Measurements from ENCODE around the gene FYN.

Gene FYN

DNA sequence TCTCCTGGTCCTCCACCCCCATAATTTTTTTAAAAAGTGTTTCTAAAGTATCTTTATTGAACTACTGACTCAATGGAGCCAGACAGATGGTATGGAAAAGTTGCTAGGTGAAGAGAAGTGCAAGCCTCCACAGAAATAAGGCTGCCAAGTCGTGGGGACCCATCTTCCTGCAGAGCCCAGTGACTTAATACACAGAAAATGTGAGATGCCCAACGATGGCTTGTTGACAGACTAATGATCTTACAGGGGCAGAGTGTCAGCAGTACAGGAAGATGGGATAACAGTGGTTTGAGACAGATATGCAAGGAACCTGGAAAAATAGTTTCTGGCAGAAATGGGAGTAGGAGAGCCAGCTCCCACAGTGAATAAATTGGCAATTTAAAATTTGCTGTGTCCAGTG lies 43.3 kb downstream of the FYN start:
- no peak for DNase-seq

- DNase-seq, result no peak
Measured at GRCh38 chr6:111829581-111829980, 43.7 kb downstream of the FYN start.

- no peak for DNase-seq
Measured at GRCh38 chr6:111828809-111829208, 44.4 kb downstream of the FYN start.

- no peak for DNase-seq
Measured at GRCh38 chr6:111825439-111826086, 47.7 kb downstream of the FYN start.

DNA sequence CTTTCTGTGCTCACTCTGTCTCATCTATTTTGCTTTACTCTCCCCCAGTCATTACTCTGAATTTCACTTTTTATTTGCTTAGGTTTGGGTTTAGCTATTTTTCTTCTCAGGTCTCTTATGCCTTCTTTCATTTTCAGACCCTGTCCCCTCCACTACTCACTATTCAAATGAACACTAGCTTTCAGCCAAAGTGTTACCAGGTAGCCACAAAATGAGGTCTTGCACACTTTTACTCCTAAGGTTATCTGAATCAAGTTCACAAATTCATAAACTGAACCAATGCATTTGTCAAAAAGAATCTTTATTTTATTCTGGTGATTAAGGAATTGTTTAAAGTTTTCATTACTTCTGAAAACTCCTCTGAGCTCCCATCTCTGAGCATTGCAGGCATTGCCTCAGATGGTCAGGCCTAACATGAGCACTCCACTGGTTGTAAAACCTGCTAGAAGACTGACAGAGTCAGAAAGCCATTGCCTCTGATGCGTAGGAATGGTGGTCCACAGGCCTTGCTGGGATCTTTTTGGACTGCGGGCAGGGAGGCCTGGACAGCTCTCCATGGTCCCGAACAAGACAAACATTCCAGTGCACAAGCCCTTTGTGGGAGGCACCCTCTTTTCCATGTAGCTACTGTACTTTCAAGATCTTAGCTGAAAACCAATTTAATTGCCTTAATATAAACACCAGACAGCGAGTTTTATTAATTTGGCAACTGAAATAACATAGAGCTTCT lies 48.5 kb downstream of the FYN start:
- no peak for DNase-seq

DNA sequence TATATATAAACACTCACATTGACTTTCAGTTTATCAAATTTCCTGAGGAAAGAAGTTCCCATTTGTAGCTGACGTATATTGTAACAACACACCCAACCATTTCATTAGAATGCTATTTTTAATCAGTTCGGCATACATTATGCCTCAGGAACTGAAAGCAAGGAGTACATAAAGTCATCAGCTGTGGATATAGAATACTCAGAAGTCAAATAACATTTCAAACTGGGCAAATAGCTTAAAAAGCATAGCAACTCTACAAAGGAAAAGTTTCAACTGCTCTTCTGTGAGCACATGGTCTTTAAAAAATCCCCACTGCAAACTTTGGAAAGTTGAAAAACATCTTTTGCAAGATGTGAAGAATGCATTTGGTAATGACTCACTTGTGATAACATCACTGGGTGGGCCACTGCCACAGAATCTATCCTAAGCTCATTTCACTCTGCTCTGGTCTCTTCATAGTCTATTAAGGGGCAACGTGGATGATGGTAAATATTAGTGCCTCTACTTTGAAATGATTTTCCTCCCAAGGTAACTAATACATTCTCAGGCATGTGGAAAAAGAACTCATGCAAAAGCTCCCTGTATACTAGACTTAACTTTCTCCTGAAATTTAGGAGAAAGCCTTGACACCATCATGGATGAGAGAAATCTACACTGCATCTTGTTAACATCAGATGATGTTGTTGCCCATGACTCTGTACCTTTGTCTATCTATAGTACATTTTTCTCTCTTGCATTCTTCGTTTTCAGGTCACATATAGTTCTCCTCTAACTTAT lies 49.2 kb downstream of the FYN start:
- peak; percentile 41 for DNase-seq

- DNase-seq, result no peak
Measured at GRCh38 chr6:111823012-111823411, 50.2 kb downstream of the FYN start.

GRCh38 chr6:111819458-111819857 lies 53.8 kb downstream of the FYN start:
- DNase-seq, result no peak

- DNase-seq, result no peak
Measured at GRCh38 chr6:111818539-111819226, 54.6 kb downstream of the FYN start.

DNA sequence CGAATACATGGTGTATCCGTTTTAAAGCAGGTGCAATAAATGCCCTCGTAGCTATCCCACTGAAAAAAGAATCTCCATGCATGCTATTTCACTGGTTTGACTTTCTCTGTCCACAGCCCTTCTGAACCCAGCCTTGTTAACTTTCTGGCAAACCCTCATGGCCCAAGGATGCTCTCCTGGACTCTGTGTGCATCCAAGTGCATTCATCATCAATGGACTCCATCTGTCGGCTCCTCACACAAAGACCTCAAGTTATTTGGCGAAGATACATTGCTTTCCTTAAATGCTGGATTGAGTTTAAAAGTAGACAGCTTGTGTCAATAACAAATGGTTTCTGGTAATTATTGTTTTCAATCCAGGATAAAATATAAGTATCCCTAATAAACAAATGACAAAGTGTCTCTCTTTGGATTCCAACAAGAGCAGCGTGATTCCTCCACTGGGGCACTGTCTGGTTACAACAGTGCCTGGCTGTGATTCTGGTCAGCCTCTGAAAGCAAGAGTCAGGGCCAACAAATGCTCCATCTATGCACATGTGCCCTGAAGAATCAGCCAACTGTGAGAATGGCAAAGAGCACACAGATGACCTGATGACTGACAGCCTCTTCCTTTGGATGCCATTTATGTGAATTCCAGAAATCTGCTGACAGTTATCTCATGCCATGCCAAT lies 55.7 kb downstream of the FYN start:
- DNase-seq, result no peak

DNA sequence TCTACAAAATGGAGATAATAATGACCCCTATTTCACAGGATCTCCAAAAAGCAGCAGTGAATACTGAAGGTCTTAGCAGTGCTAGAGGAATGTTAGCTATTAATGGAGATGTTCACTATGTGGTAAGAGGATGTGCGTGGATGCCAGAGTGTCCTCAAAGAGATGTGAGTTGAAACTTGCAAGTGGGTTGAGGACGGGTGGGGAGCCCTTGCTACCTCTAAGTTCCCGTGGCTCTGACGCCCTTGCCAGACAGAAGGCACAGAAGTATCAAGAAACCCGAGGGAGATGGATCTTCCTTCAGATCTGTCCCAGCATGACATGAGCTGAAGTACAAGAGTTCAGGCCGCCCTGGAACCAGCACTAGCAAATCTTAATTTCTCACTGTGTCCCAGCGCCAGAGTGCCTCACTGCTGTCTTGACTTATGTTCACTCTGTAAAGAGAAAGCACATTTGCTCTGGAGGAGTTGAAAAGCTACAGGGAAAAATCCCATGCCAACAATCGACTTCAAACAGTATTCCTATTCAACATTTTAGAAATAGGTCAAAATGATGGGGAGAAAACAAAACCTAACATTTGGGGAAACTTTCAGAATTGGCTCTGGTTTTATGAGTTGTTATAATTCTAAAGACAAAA lies 59.5 kb downstream of the FYN start:
- DNase-seq, result no peak

GRCh38 chr6:111813237-111813636 lies 60.0 kb downstream of the FYN start:
- no peak for DNase-seq

DNA sequence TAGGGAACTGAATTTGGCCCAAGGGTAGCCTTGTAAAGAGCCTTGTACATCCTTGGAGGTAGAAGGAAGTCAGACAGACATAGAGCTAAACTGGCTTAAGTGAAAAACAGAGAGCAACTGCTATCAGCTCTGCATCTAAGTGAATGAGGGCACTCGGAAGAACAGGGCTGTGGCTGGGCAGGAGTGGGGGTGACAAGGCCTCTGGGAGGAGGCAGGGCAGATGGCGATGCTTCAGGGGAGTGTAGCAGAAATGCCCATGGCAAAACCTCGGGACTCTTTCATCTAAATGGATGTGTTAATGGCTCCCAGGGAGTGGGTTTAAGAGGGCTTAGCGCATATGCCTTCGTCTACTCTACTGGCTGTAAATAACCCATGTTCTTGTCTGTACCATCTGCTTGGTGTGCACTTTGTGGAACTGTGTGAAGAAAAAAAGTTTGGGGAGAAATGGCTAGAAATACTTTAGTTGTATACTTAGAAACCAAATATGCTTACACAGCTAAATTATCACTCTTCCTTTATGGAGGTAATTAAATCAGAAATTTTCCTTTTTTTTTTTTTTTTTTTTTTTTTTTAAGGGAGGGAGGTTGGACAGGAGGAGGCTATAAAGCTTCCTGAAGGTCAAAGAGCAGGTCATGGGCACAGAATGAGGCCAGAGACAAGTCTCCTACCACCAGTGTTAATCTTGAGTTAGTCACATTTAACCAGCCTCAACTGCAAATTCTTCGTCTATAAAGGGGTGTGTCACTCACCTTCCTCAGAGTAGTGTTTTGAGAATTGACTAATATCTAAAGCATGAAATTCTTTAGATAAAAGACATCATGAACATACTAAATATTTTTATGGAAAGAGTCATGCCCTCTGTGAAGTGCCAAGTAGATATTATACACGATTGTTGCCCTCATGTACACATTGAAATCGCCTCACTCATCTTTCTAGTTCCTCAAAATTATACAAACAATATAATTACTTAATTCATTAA lies 60.9 kb downstream of the FYN start:
- DNase-seq, result no peak

DNA sequence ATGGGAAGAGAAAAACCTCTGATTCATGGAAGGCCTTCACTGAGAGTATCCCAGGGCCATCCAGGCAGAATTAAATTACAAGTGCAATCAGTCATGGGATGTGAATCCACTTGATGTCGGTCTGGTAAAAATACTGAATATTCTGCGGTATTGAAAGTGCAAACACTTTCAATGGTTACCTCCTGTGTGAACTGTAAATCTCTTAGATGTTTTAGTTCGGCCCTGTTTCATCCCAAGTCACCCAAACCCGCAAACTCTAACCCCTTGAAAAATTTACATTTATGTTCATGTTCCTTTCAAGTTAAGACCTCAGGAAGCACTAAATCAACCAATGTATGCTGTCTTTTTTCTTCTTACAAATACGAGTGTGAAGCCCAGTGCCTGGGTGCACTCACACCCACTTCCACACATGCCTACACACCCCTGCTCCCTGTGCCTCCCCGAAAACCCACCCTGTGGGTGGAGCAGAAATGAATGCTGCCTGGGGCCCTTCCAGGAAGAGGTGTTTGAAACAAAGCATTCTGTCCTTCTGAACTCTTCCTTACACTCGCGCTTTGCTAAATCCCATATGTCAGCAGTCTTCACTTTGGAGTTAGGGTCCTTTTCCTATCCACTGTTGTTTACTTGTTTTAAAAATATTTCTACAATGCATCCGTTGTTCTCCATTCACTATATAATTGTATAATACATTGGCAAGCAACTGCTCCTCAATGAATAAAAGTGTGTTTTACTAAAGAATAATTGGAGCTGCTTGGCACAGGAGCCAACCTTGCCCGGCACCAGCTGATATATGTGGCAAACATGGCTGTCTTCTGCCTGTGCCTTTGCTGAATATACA lies 62.7 kb downstream of the FYN start:
- DNase-seq, result no peak

DNA sequence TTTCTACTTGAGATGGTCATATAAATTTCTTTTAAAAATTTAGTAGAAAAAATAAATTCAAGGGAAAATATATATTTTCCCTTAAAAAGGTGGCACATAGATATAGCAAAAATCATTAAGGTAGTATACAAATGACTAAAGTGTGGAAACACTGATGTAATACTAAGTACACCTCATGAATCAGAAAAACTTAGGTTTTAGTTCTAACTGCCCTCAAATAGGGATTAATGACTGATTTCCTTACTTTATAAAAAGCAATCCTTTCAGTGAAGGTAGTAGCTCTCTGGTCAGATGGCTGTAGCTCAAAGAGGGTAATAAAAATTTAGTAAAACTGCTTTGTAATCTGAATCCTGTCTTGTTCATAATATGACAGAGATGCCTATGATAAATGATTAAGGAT lies 63.5 kb downstream of the FYN start:
- DNase-seq, result no peak

DNA sequence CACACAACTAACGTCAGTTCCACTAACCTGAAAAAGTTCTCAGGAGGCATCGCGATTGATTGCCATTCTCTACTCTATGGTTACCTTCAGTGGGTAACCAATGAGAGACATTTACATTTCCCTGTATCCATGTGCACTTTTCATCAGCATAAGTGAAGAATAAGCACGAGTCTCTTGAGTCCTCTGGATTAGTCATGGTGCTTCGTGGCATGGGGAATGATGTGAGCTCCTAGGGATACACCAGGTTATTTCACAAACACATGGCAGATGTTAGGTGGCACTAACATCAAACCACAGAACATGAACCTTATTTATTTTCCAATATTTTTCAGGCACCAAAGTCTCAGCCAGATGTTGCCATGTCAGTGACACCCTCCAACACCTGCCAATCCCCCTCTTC lies 64.0 kb downstream of the FYN start:
- no peak for DNase-seq

- DNase-seq, result no peak
Measured at GRCh38 chr6:111808493-111808892, 64.8 kb downstream of the FYN start.

- no peak for DNase-seq
Measured at GRCh38 chr6:111806561-111807497, 66.4 kb downstream of the FYN start.

DNA sequence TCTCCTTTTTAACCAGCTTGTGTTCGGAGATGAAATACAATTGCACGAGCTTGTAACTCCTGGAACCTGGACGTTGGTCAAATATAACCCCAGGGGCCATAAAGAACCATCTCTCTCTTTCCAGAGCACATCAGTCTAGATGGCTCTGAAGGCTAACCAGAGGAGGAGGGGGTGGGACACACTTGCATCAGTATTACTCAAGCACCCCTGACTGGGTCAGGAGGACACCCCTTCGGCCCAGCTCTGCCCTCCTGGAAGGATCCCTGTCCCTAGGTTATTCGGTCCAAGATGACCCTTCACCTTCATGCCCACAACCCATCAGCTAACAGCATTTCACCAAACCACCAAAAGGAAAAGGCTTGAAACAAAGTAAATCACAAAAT lies 67.1 kb downstream of the FYN start:
- no peak for DNase-seq
